ENCODE data around the gene CMTR1.
"Not testable (repeated sequence)": the region's sequence is repeated elsewhere in the genome, so short reads cannot be mapped to it uniquely, and the experiment has no call there.

Gene CMTR1

GRCh38 chr6:37492991-37493660 is 60.1 kb downstream of the CMTR1 start:
- DNase-seq, result no peak

GRCh38 chr6:37493661-37493995 is 60.6 kb downstream of the CMTR1 start:
- DNase-seq, result no peak

GRCh38 chr6:37495244-37495934 is 62.4 kb downstream of the CMTR1 start:
- no peak for DNase-seq

GRCh38 chr6:37496951-37497885 is 64.2 kb downstream of the CMTR1 start:
- DNase-seq, result no peak

DNA sequence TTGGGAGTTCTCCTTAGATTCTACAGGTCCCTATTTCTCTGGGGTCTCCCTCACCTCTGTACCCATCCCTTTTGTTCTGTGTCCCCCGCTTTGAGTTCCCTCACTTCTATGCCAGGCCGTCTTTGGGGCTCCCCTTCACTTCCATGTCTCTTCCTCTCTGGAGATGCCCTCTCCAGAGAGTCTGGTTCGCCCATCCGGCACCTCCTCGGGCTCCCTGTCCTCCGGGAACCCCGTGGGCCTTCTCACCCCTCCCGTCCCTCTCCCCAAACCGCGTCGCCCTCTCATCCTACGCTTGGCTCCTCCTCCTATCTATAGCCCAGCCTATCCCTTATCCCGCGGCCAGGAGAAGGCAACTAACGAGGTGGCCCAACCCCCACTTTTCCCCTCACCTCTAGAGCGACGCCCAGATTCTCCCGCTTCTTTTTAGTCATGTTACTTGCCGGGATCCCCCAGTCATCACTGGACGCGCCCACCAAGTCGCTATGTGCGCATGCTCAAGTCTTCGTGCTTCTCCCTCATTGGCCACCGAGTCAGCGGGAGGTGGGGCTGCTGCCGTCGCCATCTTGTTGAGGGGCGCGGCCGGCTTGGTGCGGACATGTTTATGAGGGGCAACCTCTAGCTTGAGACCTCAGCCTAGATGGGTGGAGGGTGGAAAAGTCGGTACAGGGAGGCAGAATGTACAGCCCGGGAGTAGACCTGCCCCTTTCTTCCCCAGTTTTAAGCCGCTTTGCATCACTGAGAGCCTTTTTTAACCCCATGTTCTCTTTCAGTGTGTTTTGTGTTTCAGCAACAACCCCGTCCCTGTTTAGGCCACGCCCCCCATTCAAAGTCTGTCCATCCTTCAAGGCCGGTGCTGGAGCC is 66.6 kb downstream of the CMTR1 start, which contains the start of gene CCDC167:
TSS of gene CCDC167 (minus strand) at position 461 of the 861 bp plus-strand sequence. CDS start at position 431, 30 bp downstream.
- peak; percentile 96 for DNase-seq

GRCh38 chr6:37500294-37500608 is 67.2 kb downstream of the CMTR1 start:
- DNase-seq, result no peak

- not testable (repeated sequence) for DNase-seq
Measured at GRCh38 chr6:37500904-37501303, 67.9 kb downstream of the CMTR1 start.

GRCh38 chr6:37501632-37502491 is 68.8 kb downstream of the CMTR1 start:
- peak; percentile 49 for DNase-seq

DNA sequence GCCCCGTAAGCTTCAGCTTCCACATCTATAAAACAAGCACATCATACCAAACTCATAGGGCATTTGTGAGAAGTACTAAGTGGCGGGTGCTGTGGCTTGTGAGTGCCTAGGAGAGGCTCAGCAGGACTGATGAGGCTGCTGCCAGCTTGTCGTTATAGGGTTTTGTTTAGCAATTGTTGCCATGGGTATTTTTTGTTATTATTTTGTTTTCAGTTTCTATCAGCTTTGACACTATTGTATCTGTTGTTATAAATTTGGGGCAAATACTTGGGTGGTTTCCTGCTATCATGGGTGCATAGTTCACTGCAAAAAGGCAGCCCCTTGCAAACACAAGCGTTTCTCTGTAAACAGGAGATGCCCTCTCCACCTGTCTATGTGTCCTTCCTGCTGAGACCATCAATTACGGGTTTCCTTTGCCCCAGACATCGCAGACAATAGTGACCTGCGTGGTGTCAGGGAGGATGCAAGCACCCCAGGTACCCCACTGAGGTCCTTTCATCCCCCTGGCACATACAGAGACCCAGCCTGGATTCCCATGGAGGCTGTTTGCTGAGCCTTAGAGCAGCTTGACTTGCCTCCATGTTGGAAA is 69.8 kb downstream of the CMTR1 start:
- DNase-seq, result peak; percentile 84

DNA sequence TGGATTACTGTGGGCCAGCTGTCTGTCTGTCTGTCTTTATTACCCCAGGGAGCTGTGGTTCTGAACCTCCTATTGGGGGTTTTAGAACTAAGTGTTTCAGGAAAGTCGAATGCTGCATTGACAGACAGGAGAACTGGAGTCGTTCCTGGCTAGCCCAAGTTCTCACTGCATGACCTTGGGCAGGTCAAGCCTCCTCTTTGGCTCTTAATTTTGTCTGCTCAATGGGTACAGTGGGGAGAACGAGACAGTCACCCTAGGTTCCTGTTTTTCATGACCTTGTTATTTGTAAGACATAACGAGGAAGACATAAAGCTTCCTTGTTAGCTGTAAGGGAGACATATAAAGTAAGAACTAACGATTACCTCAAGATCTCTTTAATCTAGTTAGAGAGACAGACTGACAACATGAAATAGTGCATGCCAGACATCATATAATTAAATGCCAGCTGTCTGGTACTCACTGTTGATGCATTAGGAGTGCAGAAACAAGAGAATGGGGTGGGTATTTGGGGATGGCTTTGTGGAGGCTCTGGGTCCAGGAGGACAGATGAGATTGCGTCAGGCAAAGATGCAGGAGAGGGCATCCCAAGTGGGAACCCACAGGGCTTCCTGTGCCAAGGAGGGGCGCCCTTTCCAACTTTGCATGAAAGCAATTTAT is 70.4 kb downstream of the CMTR1 start:
- no peak for DNase-seq

DNA sequence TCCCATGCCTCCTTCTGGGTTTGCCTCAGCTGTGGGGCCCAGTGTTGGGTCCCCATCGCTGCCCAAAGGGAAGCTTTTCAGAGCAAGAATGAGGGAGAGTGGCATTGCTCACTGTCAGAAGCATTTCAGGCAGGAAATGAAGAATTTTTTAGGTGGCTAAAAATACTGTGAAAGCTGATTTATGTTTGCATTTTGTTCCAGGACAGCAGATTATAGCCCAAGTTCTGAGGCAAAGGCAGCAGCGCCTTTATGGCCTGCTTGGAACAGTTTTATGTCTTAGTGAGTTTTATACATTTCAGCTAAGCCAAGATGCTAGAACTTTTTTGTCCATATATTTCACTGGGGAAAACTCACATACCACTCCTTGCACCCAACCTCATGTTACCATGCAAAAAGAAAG is 71.0 kb downstream of the CMTR1 start:
- no peak for DNase-seq

- DNase-seq, result no peak
Measured at GRCh38 chr6:37506479-37506878, 73.5 kb downstream of the CMTR1 start.

DNA sequence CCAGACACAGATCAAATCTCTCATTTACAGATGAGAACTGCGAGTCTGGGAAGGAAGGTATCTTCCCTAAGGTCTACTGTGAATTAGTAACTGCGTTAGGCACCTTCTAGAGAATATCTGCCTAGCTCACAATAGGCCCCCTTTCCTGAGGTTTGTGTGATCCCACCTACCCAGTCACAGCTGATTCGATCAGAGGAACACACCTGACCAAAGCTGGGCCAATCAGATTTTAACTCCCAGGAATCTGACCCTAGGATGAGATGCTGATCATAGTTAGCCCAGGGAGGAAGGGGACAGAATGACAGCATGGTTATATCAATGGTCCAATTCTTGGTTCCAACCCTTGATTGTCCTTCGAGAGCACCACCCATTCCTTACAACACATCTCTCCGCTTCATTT is 74.1 kb downstream of the CMTR1 start:
- DNase-seq, result no peak

DNA sequence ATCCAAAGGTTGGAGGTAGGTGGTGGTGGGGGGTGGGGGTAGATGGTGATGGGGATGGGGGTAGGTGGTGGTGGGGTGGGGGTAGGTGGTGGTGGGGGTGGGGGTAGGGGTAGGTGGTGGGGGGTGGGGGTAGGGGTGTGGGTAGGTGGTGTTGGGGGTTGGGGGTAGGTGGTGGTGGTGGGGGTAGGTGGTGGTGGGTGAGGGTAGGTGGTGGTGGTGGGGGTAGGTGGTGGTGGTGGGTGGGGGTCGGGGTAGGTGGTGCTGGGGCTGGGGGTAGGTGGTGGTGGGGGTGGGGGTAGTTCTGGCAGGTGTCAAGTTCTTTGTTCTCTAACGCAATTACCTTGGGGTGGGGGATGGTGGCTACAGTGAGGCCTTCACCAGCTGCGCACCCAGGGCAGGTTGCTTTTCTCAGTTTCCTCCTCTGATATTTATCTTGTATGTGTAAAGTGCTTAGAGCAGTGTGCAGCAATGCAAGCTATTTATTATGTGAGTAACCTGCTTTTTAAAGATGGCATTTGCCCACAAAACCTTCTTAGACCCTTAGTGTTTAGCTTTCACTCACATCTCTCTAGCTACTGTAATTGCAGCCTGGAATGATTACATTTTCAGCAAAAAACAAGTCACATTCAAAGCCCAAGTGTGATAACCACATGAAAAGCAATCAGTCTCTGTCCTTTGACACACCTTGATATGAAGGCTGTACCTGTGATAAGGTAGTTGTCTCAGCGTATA is 74.8 kb downstream of the CMTR1 start:
- peak; percentile 44 for DNase-seq

DNA sequence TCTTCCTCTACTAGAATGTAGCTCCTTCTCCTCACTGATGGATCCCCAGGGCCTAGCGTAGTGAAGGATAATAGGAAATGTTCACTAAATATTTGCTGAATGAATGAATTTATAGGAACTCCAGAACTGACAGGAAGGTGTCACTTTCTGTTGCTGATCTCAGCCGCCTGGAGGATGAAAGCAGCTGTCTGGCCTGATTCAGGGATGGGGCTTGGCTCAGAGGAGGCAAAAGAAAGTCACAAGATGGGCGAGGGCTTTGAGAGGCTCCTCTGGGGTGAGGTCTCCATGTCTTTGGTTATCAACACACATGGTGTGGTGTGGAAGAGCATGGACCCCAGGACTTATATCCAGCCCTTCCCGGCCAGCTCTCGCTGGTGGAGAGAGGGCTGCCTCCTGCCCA is 78.2 kb downstream of the CMTR1 start:
- DNase-seq, result no peak

GRCh38 chr6:37511910-37512399 is 78.9 kb downstream of the CMTR1 start:
- DNase-seq, result no peak

DNA sequence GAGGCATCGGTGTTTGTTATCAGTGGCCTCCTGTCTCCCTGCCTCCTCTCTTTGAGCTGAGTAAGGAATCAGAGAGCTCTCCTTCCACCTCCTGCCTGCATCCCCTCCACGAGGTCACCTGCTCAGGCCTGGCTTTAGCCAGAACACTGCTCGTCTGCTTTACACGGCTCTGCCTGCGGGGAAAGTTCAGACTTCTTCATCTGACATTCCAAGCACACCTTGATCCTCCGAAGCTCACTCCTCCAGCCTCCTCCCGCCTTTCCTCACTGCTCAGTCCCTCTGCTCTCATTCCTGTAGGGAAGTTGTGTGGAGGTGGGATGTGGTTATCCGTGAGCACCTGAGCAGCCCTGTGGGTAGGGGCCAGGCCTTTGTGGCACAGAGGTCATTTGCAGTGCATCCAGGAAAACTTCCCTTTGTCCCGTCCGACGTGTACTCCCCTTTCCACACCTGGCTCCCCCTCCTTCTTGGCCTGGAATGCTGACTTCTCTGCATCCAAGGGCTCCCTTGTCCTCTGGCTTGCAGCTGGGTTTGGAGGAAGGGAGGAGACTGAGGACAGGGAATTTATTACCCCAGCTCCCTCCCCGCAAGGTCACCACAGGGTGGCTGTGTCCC is 79.5 kb downstream of the CMTR1 start:
- no peak for DNase-seq

GRCh38 chr6:37513155-37513554 is 80.1 kb downstream of the CMTR1 start:
- no peak for DNase-seq

- DNase-seq, result no peak
Measured at GRCh38 chr6:37513576-37513975, 80.6 kb downstream of the CMTR1 start.
